GM12865 (cell line): ENCODE measurements around the gene WSB2.
"Not testable (repeated sequence)": the region's sequence is repeated elsewhere in the genome, so short reads cannot be mapped to it uniquely, and the experiment has no call there.

Experiments
- DNase-seq: peaks from one replicate; pipeline ENCODE4 v3.0.0; 2010; ENCODE audit warnings: low read depth
- H3K4me3 ChIP-seq: 2 replicates; pipeline ENCODE4 v1.5.1; 2011; ENCODE audit warnings: mild to moderate bottlenecking, low read depth, low read length, control low read depth
- TF ChIP-seq, protein P1 (sequence below): IDR thresholded peaks from 2 replicates; pipeline ENCODE4 v1.5.1; 2011; ENCODE audit warnings: low read length, control low read depth, low read depth, inconsistent platforms; ENCODE audit not compliant: insufficient read depth; ENCODE audit errors: missing control alignments

Gene WSB2

DNA sequence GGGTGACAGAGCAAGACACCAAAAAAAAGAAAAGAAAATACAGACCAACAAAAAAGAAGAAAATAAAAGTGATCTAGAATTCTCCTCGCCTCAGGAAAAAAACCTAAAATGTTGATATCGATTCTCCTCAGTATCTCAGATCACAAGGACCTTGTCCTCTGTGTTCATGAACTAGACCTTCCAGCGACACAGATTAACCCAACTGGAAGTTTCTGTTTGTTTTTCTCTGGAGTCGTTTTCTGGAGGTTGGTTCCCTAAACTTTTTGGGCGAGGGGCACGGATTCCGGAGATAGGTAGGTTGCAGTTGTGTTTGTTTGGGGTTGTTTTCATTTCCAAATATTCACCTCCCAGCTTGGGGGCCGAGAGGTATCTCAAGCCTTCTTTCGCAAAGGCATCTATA is 45.0 kb downstream of the WSB2 start:
- TF ChIP-seq, protein P1, sequence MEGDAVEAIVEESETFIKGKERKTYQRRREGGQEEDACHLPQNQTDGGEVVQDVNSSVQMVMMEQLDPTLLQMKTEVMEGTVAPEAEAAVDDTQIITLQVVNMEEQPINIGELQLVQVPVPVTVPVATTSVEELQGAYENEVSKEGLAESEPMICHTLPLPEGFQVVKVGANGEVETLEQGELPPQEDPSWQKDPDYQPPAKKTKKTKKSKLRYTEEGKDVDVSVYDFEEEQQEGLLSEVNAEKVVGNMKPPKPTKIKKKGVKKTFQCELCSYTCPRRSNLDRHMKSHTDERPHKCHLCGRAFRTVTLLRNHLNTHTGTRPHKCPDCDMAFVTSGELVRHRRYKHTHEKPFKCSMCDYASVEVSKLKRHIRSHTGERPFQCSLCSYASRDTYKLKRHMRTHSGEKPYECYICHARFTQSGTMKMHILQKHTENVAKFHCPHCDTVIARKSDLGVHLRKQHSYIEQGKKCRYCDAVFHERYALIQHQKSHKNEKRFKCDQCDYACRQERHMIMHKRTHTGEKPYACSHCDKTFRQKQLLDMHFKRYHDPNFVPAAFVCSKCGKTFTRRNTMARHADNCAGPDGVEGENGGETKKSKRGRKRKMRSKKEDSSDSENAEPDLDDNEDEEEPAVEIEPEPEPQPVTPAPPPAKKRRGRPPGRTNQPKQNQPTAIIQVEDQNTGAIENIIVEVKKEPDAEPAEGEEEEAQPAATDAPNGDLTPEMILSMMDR = no peak
- H3K4me3 ChIP-seq = no peak overlapping the region
- no peak for DNase-seq

DNA sequence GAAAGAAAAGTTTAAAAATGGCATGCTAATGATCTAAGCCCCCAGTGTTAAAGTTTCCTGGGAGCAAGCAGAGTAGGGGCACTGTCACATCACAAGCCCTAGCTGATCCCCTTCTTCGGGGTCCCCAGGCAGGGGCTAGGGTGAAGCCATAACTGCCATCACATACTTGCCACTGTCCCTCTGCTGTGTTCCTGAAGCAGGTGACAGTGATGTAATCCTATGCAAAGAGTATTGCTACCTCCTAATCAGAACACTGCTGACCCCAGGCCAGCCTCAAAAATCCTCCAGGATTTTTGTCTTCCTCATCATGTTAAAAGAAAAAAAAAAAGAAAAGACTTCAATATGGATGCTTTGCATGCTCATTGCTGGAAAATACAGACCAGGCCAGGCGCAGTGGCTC is 45.7 kb downstream of the WSB2 start:
- TF ChIP-seq, protein P1 = no peak
- DNase-seq = no peak

GRCh38 chr12:118013283-118013682 is 47.7 kb downstream of the WSB2 start:
- no peak overlapping the region for H3K4me3 ChIP-seq
- DNase-seq = no peak
- TF ChIP-seq, protein P1 = no peak

More for the DNA sequence above, 45.7 kb downstream of the WSB2 start:
- H3K4me3 ChIP-seq = no peak overlapping the region

DNA sequence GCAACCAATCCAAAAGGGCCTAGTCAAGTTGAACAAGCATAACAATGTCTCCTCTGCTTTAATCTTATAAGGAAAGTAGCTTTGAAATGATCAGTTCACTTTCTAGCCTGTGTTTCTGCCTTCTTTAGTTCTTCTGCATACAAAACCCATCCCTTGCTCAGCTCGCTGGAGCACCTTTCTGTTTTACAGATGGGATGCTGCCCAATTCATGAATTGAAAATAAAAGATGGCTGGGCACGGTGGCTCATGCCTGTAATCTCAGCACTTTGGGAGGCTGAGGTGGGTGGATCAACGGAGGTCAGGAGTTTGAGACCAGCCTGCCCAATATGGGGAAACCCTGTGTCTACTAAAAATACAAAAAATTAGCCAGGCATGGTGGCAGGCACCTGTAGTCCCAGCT is 49.0 kb downstream of the WSB2 start:
- TF ChIP-seq, protein P1 = no peak
- H3K4me3 ChIP-seq = no peak overlapping the region
- no peak for DNase-seq

GRCh38 chr12:118011377-118011776 is 49.6 kb downstream of the WSB2 start:
- no peak for DNase-seq
- no peak overlapping the region for H3K4me3 ChIP-seq
- TF ChIP-seq, protein P1 = no peak

DNA sequence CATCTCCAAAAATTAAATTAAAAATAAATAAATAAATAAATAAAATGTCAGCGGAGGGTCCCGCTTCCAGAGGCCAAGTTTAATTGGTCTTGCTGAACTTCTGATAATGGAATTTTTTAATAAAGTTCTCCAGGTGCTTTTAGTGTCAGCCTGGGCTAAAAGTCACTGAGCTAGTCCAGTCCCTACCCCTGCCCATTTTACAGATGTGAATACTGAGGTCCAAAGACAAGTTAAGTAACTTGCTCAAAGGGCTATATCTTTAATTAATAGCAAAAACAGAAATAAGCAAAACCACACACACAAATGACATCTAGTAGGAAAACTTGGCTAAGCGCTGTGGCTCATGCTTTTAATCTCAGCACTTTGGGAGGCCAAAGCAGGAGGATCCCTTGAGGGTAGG is 50.1 kb downstream of the WSB2 start:
- DNase-seq = no peak
- TF ChIP-seq, protein P1 = no peak
- H3K4me3 ChIP-seq = no peak overlapping the region

DNA sequence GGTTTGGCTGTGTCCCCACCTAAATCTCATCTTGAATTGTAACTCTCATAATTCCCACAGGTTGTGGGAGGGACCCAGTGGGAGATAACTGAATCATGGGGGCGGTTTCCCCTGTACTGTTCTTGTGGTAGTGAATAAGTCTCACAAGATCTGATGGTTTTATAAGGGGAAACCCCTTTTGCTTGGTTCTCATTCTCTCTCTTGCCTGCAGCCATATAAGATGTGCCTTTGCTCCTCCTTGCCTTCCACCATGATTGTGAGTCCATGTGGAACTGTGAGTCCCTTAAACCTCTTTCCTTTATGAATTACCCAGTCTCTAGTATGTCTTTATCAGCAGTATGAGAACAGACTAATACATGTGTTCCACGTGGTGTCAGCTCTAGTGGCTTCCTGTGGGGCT is 61.2 kb downstream of the WSB2 start:
- not testable (repeated sequence) for H3K4me3 ChIP-seq, DNase-seq
